ENCODE results near the gene SASH3. TPM values are rescaled to one million over a fixed set of nuclear protein-coding genes. Genes with fewer than 3 reads are reported as not detected.

SASH3 gene
- total and polyA plus RNA-seq, 5 experiments from 2014 or later, result 100 to 187 (median 154) TPM

- no peak for DNase-seq
- no peaks in the 10 kb centered on the region for H3K27me3 Mint-ChIP-seq
- no peak for ATAC-seq
- H3K4me3 Mint-ChIP-seq, result peak overlapping the region in 9 of 10 donors; percentile 54 to 98 (median 75)
- peaks cover 28 to 61% (median 56%) of the 10 kb centered on the region in 4 donors for H3K4me1 Mint-ChIP-seq
- peak overlapping the region; percentile 74 to 96 (median 92) for H3K27ac Mint-ChIP-seq
- no peaks in the 10 kb centered on the region for H3K9me3 Mint-ChIP-seq
- H3K36me3 Mint-ChIP-seq, result peaks cover 7 to 80% (median 20%) of the 10 kb centered on the region in 3 donors
- POLR2A ChIA-PET, result interaction anchor here (0.5 to 15.1 kb wide), 7 partner anchors 8 to 108 kb away, joined by 3 to 382 read pairs (median 5); partner anchors contain the start of gene SASH3
Measured at GRCh38 chrX:129787336-129788055, 7.7 kb downstream of the SASH3 start.

- Mint-ChIP-seq H3K9me3 (no peaks in the 10 kb centered on the region), H3K27me3 (no peaks in the 10 kb centered on the region), H3K27ac (peak overlapping the region in 8 of 10 donors; percentile 19 to 91 (median 69)), H3K36me3 (peaks cover under 1 to 75% (median 12%) of the 10 kb centered on the region in 3 donors), H3K4me3 (peak overlapping the region in 3 of 10 donors; percentile 13 to 56 (median 29)), H3K4me1 (peaks cover 21 to 53% (median 47%) of the 10 kb centered on the region in 4 donors)
- no peak for DNase-seq
- no peak for ATAC-seq
- POLR2A ChIA-PET, result interaction anchor here (0.9 to 15.1 kb wide), 2 partner anchors 11 to 22 kb away, joined by 4 to 382 read pairs; no protein-coding TSS in a partner anchor
Measured at GRCh38 chrX:129788527-129788926, 8.8 kb downstream of the SASH3 start.

- no peaks in the 10 kb centered on the region for H3K9me3 Mint-ChIP-seq
- peaks cover 22 to 45% (median 34%) of the 10 kb centered on the region in 4 donors for H3K4me1 Mint-ChIP-seq
- H3K27ac Mint-ChIP-seq, result peak overlapping the region in 6 of 10 donors; percentile 65 to 90 (median 70)
- H3K4me3 Mint-ChIP-seq, result peak overlapping the region in 1 of 10 donors; percentile 36
- no peak for ATAC-seq
- POLR2A ChIA-PET, result interaction anchor here (1.0 kb wide), 1 partner anchor 10 kb away, joined by 3 read pairs; the partner anchor contains the start of gene SASH3
- H3K36me3 Mint-ChIP-seq, result peaks cover 0 to 67% (median 7%) of the 10 kb centered on the region in 3 donors
- no peak for DNase-seq
- H3K27me3 Mint-ChIP-seq, result no peaks in the 10 kb centered on the region
Measured at GRCh38 chrX:129790146-129790545, 10.4 kb downstream of the SASH3 start.

- POLR2A ChIA-PET, result interaction anchor here (1.0 to 10.1 kb wide), 2 partner anchors 11 kb away, joined by 3 to 107 read pairs; partner anchors contain the start of gene SASH3
- Mint-ChIP-seq H3K27me3 (no peaks in the 10 kb centered on the region), H3K36me3 (peaks cover 0 to 67% (median 2%) of the 10 kb centered on the region in 3 donors), H3K4me3 (no peak overlapping the region), H3K27ac (peak overlapping the region in 5 of 10 donors; percentile 4 to 89 (median 72)), H3K4me1 (peaks cover 15 to 39% (median 27%) of the 10 kb centered on the region in 4 donors), H3K9me3 (no peaks in the 10 kb centered on the region)
- no peak for DNase-seq
- ATAC-seq, result no peak
Measured at GRCh38 chrX:129790808-129791207, 11.1 kb downstream of the SASH3 start.

DNA sequence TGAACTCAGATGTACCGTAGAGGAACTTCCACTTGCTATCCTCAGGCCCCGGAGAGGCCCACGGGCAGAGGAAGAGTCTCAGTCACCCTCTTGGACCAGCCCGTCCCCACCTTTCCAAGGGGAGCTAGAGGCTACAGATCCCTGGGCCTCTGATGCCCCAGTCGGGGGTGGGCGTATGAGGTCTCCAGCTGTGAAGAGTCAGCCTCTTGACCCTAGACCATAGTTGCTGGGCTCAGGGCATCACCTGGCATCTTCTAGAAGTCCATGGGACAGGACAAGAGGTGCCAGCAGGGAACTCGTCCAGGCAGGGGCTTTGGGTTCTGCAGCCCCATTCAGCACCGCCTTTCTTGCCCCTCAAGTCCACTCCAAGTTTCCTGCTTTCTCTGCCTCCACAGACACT, 11.6 kb downstream of the SASH3 start:
- Mint-ChIP-seq H3K4me1 (peaks cover 15 to 33% (median 22%) of the 10 kb centered on the region in 4 donors), H3K27me3 (no peaks in the 10 kb centered on the region), H3K27ac (peak overlapping the region in 6 of 10 donors; percentile 44 to 84 (median 72)), H3K9me3 (no peaks in the 10 kb centered on the region), H3K36me3 (peaks cover 0 to 66% (median 2%) of the 10 kb centered on the region in 3 donors), H3K4me3 (no peak overlapping the region)
- DNase-seq, result no peak
- POLR2A ChIA-PET, result interaction anchor here (1.2 to 10.1 kb wide), 2 partner anchors 11 to 33 kb away, joined by 3 to 107 read pairs; partner anchors contain the start of gene SASH3
- ATAC-seq, result no peak

- DNase-seq (no peak), ATAC-seq (no peak)
- POLR2A ChIA-PET, result interaction anchor here (1.0 to 10.1 kb wide), 3 partner anchors 8 to 34 kb away, joined by 3 to 107 read pairs (median 3); partner anchors contain the start of gene SASH3
- Mint-ChIP-seq H3K36me3 (peaks cover 0 to 61% (median 2%) of the 10 kb centered on the region in 3 donors), H3K27me3 (no peaks in the 10 kb centered on the region), H3K4me1 (peaks cover 11 to 29% (median 18%) of the 10 kb centered on the region in 4 donors), H3K9me3 (no peaks in the 10 kb centered on the region), H3K4me3 (no peak overlapping the region), H3K27ac (peak overlapping the region in 5 of 10 donors; percentile 2 to 70 (median 19))
Measured at GRCh38 chrX:129791961-129792570, 12.3 kb downstream of the SASH3 start.

GRCh38 chrX:129792586-129793291, 13.0 kb downstream of the SASH3 start:
- no peak for ATAC-seq
- Mint-ChIP-seq H3K4me1 (peaks cover 5 to 23% (median 15%) of the 10 kb centered on the region in 4 donors), H3K36me3 (peaks cover 0 to 59% (median 2%) of the 10 kb centered on the region in 3 donors), H3K27ac (peak overlapping the region in 7 of 10 donors; percentile 6 to 81 (median 27)), H3K27me3 (no peaks in the 10 kb centered on the region), H3K9me3 (no peaks in the 10 kb centered on the region), H3K4me3 (peak overlapping the region in 1 of 10 donors; percentile 14)
- no peak for DNase-seq
- POLR2A ChIA-PET, result interaction anchor here (1.0 to 10.1 kb wide), 2 partner anchors 8 to 13 kb away, joined by 3 to 107 read pairs; partner anchors contain the start of gene SASH3

- POLR2A ChIA-PET, result interaction anchor here (10.1 kb wide), 1 partner anchor 14 kb away, joined by 107 read pairs; the partner anchor contains the start of gene SASH3
- Mint-ChIP-seq H3K4me3 (no peak overlapping the region), H3K27me3 (no peaks in the 10 kb centered on the region), H3K4me1 (peaks cover 1 to 21% (median 12%) of the 10 kb centered on the region in 4 donors), H3K36me3 (peaks cover 0 to 58% (median 2%) of the 10 kb centered on the region in 3 donors), H3K27ac (peak overlapping the region in 1 of 10 donors; percentile 52), H3K9me3 (no peaks in the 10 kb centered on the region)
- no peak for DNase-seq
- ATAC-seq, result no peak
Measured at GRCh38 chrX:129793604-129794191, 13.9 kb downstream of the SASH3 start.

DNA sequence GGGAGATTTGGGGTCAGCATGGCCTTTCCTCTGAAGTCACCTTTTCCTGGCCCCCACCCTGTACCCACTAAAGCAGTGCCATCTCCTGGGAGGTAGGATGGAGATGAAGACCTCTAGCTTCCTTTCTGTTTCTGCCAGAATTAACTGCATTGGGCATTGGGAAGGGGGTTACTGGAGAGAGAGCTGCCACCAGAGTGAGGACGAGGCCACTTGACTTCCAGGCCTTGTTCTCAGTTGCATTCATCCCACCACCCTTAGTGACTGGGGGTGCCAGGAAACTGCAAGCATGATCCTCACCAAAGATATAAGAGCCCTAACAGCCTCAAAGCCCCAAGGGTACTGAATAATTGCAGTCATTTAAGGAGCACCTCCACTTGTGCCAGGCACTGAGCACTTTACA, 15.8 kb downstream of the SASH3 start:
- Mint-ChIP-seq H3K4me1 (peaks cover 7 to 26% (median 23%) of the 10 kb centered on the region in 4 donors), H3K36me3 (peaks cover 0 to 42% (median 2%) of the 10 kb centered on the region in 3 donors), H3K4me3 (no peak overlapping the region), H3K27me3 (no peaks in the 10 kb centered on the region), H3K9me3 (no peaks in the 10 kb centered on the region), H3K27ac (peak overlapping the region in 6 of 10 donors; percentile 29 to 76 (median 54))
- POLR2A ChIA-PET, result interaction anchor here (0.9 to 10.1 kb wide), 5 partner anchors 10 to 118 kb away, joined by 3 to 107 read pairs (median 5); partner anchors contain the start of gene SASH3
- ATAC-seq (no peak), DNase-seq (no peak)

- Mint-ChIP-seq H3K27me3 (no peaks in the 10 kb centered on the region), H3K27ac (peak overlapping the region in 6 of 10 donors; percentile 11 to 80 (median 57)), H3K36me3 (peaks cover 0 to 32% (median 2%) of the 10 kb centered on the region in 3 donors), H3K9me3 (no peaks in the 10 kb centered on the region), H3K4me1 (peaks cover 7 to 26% (median 23%) of the 10 kb centered on the region in 4 donors), H3K4me3 (peak overlapping the region in 1 of 10 donors; percentile 14)
- DNase-seq (no peak), ATAC-seq (no peak)
- POLR2A ChIA-PET, result interaction anchor here (1.0 to 10.1 kb wide), 5 partner anchors 17 to 71 kb away, joined by 3 to 107 read pairs (median 5); partner anchors contain the start of gene SASH3
Measured at GRCh38 chrX:129797251-129797906, 17.6 kb downstream of the SASH3 start.

DNA sequence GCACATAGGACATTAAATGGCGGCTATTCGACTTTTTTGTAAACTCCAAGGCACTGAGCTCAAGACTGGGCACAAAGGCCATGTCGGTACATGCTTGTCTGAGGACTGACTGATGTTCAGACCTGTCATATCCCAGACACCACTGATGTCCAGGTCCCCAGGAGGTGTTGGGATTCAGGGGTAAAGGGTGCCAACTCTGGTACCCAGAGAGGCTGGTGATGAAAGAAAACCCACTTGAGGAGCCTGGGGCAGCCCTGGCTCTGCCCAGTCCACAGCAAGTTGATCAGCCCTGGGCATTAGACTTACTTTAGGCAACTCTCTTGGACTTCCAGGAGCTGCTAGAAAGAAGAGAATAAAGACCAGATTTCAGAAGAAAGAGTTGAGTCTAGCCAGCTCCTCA, 18.7 kb downstream of the SASH3 start:
- DNase-seq, result no peak
- H3K4me1 Mint-ChIP-seq, result peaks cover 7 to 25% (median 22%) of the 10 kb centered on the region in 4 donors
- no peak for ATAC-seq
- no peak overlapping the region for H3K4me3 Mint-ChIP-seq
- POLR2A ChIA-PET, result interaction anchor here (1.5 to 10.1 kb wide), 6 partner anchors 12 to 43 kb away, joined by 4 to 107 read pairs (median 7); partner anchors contain the start of gene SASH3
- H3K36me3 Mint-ChIP-seq, result peaks cover 0 to 28% (median 2%) of the 10 kb centered on the region in 3 donors
- peak overlapping the region in 9 of 10 donors; percentile 0 to 82 (median 54) for H3K27ac Mint-ChIP-seq
- H3K27me3 Mint-ChIP-seq, result no peaks in the 10 kb centered on the region
- H3K9me3 Mint-ChIP-seq, result no peaks in the 10 kb centered on the region
